ENCODE results near the gene ALAS1.
"Not testable (repeated sequence)": the region's sequence is repeated elsewhere in the genome, so short reads cannot be mapped to it uniquely, and the experiment has no call there.

DNA sequence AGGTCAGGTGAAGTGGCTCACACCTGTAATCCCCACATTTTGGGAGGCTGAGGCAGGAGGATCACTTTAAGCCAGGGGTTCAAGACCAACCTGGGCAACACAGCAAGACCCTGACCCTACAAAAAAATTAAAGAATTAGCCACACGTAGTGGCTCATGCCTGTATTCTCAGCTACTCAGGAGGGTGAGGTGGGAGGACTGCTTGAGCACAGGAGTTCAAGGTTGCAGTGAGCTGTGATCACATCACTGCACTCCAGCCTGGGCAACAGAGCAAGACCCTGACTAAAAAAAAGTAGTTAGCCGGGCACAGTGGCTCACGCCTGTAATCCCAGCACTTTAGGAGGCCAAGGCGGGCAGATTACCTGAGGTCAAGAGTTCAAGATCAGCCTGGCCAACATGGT, 46.0 kb upstream of the ALAS1 start:
- not testable (repeated sequence) for TF ChIP-seq EZH2 (IDR thresholded peaks at IDR 0.05; ENCODE audit: insufficient read depth, low read length)
- TF ChIP-seq, protein P1, sequence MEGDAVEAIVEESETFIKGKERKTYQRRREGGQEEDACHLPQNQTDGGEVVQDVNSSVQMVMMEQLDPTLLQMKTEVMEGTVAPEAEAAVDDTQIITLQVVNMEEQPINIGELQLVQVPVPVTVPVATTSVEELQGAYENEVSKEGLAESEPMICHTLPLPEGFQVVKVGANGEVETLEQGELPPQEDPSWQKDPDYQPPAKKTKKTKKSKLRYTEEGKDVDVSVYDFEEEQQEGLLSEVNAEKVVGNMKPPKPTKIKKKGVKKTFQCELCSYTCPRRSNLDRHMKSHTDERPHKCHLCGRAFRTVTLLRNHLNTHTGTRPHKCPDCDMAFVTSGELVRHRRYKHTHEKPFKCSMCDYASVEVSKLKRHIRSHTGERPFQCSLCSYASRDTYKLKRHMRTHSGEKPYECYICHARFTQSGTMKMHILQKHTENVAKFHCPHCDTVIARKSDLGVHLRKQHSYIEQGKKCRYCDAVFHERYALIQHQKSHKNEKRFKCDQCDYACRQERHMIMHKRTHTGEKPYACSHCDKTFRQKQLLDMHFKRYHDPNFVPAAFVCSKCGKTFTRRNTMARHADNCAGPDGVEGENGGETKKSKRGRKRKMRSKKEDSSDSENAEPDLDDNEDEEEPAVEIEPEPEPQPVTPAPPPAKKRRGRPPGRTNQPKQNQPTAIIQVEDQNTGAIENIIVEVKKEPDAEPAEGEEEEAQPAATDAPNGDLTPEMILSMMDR (IDR thresholded peaks at IDR 0.05; ENCODE audit: insufficient read depth, low read depth, low read length): not testable (repeated sequence)
